Measurements from ENCODE around the gene RGS17.
A peak's percentile ranks its signal among the peaks of the same experiment; 100 is the strongest.
"Not testable (repeated sequence)": the region's sequence is repeated elsewhere in the genome, so short reads cannot be mapped to it uniquely, and the experiment has no call there.

RGS17 gene, protein sequence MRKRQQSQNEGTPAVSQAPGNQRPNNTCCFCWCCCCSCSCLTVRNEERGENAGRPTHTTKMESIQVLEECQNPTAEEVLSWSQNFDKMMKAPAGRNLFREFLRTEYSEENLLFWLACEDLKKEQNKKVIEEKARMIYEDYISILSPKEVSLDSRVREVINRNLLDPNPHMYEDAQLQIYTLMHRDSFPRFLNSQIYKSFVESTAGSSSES

GRCh38 chr6:153131037-153131981 lies at the start of gene RGS17:
TSS of gene RGS17 (minus strand) at chr6:153131282. CDS start at chr6:153044018, 87,264 bp downstream.
- DNase-seq: no peak

GRCh38 chr6:153172815-153173214 lies 41.7 kb upstream of the RGS17 start:
- DNase-seq: no peak

- DNase-seq: no peak
These were observed 39.4 kb upstream of the RGS17 start for GRCh38 chr6:153170511-153170910.

- no peak for DNase-seq
These were observed 36.8 kb upstream of the RGS17 start for GRCh38 chr6:153167907-153168306.

- no peak for DNase-seq
These were observed 36.2 kb upstream of the RGS17 start for GRCh38 chr6:153167061-153167891.

DNA sequence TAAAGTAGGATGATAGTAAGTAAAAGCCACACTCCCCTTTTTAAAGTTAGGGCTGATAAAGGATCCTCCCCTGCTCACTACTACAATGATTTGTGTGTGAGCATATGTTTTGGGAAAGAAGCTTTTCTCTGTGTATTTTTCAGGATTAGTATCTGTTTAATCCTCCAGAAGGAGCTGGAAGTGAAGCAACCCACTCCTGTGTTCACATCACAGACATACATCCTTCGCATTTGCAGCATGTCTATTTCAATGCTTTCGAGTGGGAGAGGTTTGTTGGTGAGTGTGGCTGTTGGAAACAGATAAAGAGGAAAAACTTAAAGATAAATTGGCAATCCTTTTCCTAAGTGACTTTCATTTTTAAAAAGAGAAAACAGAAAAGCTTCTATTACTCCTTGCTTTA lies 31.6 kb upstream of the RGS17 start:
- DNase-seq: no peak

DNA sequence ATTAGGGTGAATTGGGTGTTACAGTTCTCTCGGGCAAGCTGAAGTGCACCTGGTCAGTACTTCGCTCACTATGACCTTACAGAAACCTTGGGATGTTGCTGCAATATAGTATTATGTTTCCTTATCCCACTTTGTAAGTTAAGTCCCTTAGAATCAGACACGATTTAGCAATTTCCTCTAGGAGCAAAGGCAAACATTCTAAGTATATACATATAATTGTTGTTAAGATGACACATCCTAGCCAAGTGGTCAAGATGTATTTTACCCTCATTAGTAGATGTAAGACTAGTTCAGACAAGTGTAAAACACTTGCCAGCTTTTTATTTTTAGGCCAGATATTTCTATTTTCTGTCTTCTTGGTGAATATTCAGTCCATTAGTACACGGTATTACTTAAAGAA lies 31.1 kb upstream of the RGS17 start:
- DNase-seq: no peak

DNA sequence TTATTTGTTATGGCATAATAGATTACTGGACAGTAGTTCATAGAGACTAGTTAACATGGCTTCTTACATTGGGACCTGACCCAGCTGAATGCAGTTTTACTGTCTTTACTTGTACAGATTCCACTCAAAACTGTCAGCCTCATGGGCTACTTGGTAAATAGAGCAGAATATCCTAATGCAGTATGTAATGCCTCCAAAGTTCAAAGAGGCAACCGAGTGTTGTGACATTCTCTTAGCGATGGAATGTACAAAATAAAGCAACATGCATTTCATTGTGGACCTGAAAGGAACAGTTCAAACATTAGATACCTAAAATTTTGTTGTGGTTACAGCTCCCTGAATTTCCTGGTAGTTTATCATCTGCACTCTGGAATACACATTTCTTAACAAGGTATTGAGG lies 29.1 kb upstream of the RGS17 start:
- no peak for DNase-seq

DNA sequence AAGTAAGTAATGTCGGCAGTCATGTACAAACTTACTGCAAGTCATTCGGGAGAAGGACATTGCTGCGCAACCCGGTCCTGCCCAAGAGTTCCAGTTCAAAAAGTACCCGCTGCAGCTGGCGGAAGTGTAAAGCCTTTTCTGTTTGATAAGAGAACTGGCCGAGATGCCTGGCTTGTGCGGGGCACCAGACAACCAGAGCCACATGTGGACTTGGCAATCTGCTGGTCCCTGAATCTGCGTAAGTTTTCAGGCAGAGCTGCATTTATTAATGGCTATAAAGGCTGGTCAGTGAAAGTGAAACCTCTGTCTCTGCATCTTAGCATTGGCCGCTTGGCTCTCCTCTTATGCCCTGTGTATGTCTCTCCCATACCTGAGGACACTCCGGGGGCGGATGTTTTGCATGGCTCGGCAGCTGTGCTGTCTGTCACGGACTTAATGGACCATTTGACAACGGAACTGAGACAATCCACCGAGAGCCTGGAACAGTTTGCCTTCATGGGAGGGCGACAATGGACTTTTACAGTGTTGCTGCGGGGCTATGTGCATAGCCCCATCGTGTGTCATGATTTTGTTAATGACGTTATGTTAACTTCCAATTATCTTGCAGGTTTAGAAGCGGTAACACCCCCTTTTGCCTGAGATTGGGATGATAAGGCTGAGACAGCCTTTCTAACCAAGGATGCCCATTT lies 19.8 kb upstream of the RGS17 start:
- DNase-seq: peak; percentile 32

- no peak for DNase-seq
These were observed 19.3 kb upstream of the RGS17 start for GRCh38 chr6:153150371-153150751.

DNA sequence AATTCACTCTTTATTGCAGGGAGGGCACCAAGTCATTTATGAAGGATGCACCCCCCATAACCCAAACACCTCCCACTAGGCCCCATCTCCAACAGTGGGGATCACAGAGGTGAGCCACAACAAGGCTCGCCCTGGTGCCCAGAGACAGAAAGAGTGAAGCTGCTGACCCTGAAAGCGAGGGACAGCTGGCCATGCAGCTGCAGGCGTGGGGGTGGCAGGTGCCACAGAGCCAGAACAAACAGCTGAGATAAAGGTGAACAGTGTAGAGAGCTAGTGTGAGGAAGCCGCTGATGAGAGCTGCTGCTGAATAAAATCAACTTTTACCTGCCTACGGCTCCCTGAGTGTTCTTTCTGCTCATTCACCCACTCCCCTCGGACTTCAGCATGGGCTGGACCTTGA lies 18.8 kb upstream of the RGS17 start:
- DNase-seq: no peak

DNA sequence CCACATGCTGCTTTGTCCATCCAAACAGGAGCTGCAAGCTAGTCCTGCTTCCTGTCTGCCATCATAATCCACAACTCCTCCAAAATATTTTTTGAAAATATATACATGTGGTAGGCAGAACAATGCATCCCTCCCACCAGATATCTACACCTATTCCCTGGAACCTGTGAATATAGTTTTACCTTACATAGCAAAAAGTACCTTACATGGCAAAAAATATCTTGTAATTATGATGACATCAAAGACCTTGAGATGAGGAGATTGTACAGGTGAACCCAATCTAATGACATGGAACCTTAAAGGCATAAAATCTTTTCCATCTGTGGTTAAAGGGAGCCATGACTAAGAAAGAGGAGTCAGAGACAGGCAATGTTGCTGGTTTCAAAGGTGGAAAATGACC lies 15.3 kb upstream of the RGS17 start:
- no peak for DNase-seq

GRCh38 chr6:153145591-153145990 lies 14.5 kb upstream of the RGS17 start:
- DNase-seq: peak; percentile 60

GRCh38 chr6:153143200-153143599 lies 12.1 kb upstream of the RGS17 start:
- DNase-seq: no peak

GRCh38 chr6:153140299-153140698 lies 9.2 kb upstream of the RGS17 start:
- no peak for DNase-seq

- no peak for DNase-seq
These were observed 7.8 kb upstream of the RGS17 start for GRCh38 chr6:153138930-153139329.

- DNase-seq: no peak
These were observed 4.6 kb upstream of the RGS17 start for GRCh38 chr6:153135681-153136080.

DNA sequence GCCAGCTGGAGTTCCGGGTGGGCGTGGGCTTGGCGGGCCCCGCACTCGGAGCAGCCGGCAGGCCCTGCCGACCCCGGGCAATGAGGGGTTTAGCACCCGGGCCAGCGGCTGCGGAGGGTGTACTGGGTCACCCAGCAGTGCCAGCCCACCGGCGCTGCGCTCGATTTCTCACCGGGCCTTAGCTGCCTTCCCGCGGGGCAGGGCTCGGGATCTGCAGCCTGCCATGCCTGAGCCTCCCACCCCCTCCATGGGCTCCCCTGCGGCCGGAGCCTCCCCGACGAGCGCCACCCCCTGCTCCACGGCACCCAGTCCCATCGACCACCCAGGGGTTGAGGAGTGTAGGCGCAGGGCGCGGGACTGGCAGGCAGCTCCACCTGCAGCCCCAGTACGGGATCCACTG lies 2.6 kb upstream of the RGS17 start:
- not testable (repeated sequence) for DNase-seq

DNA sequence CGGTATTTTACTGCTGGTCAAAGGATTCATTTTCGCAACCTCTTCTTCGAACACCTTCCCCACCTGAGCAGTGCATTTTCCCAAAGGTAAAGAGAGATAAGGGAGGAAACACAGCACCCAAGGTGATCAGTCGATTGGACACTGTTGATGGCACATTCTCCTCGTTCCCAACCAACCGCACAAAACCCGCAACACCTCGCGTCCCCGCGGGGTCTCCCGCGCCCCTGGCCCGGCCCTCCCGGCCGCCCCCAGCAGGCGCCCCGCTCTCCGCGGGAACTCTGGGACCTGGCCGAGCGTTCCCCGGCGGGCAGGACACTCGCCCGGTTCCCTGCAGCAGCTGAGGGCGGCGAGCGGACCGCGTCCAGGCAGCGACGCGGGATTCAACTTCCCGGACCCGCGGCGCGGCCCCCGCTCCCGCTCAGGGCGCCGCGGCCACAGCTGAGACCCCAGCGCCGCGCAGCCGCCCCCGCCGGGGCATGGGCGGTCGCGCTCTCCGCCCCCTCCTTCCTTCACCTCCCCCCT lies 506 bp downstream of the RGS17 start:
- DNase-seq: no peak

DNA sequence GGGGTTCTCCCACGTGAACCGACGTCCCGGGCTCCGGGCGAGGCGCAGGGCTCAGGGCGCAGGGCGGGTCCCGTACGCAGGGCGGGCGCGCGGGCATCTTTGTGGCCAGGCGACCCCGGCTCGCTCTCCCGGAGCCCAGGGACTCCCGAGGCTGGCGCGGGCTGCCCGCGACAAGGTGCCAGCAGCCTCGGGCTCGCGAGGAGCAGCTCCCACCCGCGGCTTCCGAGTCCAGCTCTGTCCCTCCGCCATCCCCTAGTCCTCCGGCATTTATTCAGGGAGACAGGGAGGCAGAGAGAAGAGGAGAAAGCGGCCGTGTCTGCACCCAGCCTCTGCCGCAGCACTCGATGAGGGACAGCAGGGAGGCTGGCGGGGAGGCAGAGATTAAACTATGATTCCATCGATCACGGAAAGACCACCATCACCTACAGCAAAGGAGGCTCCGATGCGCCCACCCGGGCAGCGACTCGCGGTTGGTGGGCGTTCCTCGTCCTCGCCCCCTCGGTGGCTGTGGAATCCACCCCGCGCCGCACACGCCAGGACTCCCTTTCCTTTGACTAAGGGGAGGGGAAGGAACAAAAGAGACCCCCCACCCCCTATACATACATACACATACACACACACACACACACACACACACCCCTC lies 1.1 kb downstream of the RGS17 start:
- no peak for DNase-seq

DNA sequence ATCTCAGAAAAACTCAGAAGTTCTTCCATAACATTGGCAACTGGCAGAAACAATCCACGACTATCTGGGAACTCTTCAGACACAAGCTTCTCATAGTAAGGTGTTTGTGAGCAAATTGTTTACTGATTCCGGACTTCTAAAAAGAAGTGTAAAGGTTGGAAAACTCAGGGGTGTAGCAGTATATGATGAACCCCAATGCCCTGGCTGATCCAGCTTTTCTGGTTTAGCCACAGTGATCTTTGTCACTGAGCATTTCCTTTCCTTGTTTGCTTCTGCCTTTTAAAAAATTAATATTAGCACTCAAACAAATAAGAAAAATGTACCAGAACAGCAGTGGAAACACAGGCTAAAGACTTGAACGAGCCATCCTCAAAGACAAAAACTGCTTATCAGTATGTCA lies 4.9 kb downstream of the RGS17 start:
- no peak for DNase-seq

DNA sequence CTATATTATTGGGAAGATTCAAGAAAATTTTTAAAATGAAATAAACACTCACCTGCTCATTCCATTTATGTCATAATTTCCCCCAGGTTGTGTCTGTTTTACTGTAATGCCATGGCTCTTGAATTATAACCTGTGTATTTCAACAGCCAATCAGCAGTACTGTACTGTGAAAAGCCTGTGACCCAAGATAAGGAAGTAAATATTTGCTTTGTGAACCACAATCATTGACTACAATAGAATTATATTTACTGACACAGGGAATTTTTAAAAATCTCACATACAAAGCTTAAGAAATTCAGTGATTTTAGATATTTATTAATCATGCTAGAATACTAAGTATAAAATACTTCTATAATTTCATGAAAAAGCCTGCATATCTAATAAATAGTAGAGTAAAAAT lies 6.0 kb downstream of the RGS17 start:
- DNase-seq: no peak

All from NCI-H187 treated with DMSO at 0.1 percent for 48 hours (cell line).